ENCODE measurements around the gene EPHB1. TPM values are rescaled to one million over a fixed set of nuclear protein-coding genes. Genes with fewer than 3 reads are reported as not detected.

Gene EPHB1
- total RNA-seq, 1 donor from 2014 or later, result 1.6 TPM

GRCh38 chr3:134879990-134880389 lies 84.9 kb downstream of the EPHB1 start:
- ATAC-seq, result no peak
- Histone ChIP-seq H3K9me3 (no peaks in the 10 kb centered on the region), H3K27me3 (no peaks in the 10 kb centered on the region), H3K4me3 (no peak overlapping the region), H3K36me3 (no peaks in the 10 kb centered on the region), H3K4me1 (no peaks in the 10 kb centered on the region), H3K27ac (no peak overlapping the region)
- TF ChIP-seq CTCF (IDR thresholded peaks at IDR 0.05), result no peak
- no peak for DNase-seq
- intact Hi-C loops (cut with DNase I), result no loop called here

GRCh38 chr3:134880431-134880830 lies 85.4 kb downstream of the EPHB1 start:
- intact Hi-C loops (cut with DNase I), result no loop called here
- no peak for TF ChIP-seq CTCF (IDR thresholded peaks at IDR 0.05)
- H3K27ac ChIP-seq, result no peak overlapping the region
- H3K4me1 ChIP-seq, result no peaks in the 10 kb centered on the region
- no peaks in the 10 kb centered on the region for H3K27me3 ChIP-seq
- no peaks in the 10 kb centered on the region for H3K9me3 ChIP-seq
- no peak for ATAC-seq
- no peaks in the 10 kb centered on the region for H3K36me3 ChIP-seq
- no peak for DNase-seq
- no peak overlapping the region for H3K4me3 ChIP-seq

GRCh38 chr3:134881305-134881704 lies 86.2 kb downstream of the EPHB1 start:
- no peak for ATAC-seq
- Histone ChIP-seq H3K4me3 (no peak overlapping the region), H3K27me3 (no peaks in the 10 kb centered on the region), H3K27ac (no peak overlapping the region), H3K9me3 (no peaks in the 10 kb centered on the region), H3K36me3 (no peaks in the 10 kb centered on the region), H3K4me1 (no peaks in the 10 kb centered on the region)
- DNase-seq, result no peak
- intact Hi-C loops (cut with DNase I), result no loop called here
- TF ChIP-seq CTCF (IDR thresholded peaks at IDR 0.05), result no peak

- no peaks in the 10 kb centered on the region for H3K9me3 ChIP-seq
- TF ChIP-seq CTCF (IDR thresholded peaks at IDR 0.05), result no peak
- no peaks in the 10 kb centered on the region for H3K36me3 ChIP-seq
- no peak for ATAC-seq
- no peak for DNase-seq
- no peak overlapping the region for H3K4me3 ChIP-seq
- no peaks in the 10 kb centered on the region for H3K4me1 ChIP-seq
- no peak overlapping the region for H3K27ac ChIP-seq
- intact Hi-C loops (cut with DNase I), result no loop called here
- no peaks in the 10 kb centered on the region for H3K27me3 ChIP-seq
Observed at GRCh38 chr3:134883697-134884385, 88.8 kb downstream of the EPHB1 start.

GRCh38 chr3:134885877-134886621 lies 91.0 kb downstream of the EPHB1 start:
- Histone ChIP-seq H3K4me3 (no peak overlapping the region), H3K4me1 (no peaks in the 10 kb centered on the region), H3K27me3 (no peaks in the 10 kb centered on the region), H3K9me3 (no peaks in the 10 kb centered on the region), H3K36me3 (no peaks in the 10 kb centered on the region), H3K27ac (no peak overlapping the region)
- intact Hi-C loops (cut with DNase I), result no loop called here
- no peak for ATAC-seq
- no peak for DNase-seq
- TF ChIP-seq CTCF (IDR thresholded peaks at IDR 0.05), result no peak

All from upper lobe of right lung (tissue), 1 donor.